ENCODE measurements around the gene DNAJC15. TPM values are rescaled to one million over a fixed set of nuclear protein-coding genes. Genes with fewer than 3 reads are reported as not detected.

DNAJC15 gene
- total RNA-seq, 1 experiment from 2014 or later, result 2.4 TPM

DNA sequence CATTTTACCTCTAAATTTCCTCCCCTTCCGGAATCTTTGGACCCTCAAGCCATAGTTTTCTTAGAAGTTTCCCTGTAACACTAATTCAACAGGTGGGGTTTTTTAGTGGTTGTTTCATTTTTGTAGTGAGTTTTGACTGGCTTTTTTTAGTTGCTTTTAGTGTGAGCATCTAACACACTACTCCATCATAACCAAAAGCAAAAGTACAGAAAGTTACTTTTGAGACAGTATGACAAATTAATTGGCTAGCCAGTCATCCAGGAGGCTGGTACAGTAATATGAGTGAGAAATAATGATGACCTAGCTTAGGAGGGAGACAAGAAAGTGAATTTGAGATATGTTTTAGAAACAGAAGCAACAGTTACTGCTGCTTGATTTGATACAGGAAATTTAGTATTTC lies 71.5 kb downstream of the DNAJC15 start:
- ChIA-PET POLR2A (ENCODE audit: low non-redundant PET) (no interaction called here), CTCF (no interaction called here)
- intact Hi-C loops (cut with micrococcal nuclease; ENCODE audit: unreplicated experiment), result no loop called here
- TF ChIP-seq EZH2 (IDR thresholded peaks at IDR 0.05; ENCODE audit: borderline replicate concordance, low read depth, low read length, poor library complexity, severe bottlenecking), result no peak
- TF ChIP-seq, protein P1, sequence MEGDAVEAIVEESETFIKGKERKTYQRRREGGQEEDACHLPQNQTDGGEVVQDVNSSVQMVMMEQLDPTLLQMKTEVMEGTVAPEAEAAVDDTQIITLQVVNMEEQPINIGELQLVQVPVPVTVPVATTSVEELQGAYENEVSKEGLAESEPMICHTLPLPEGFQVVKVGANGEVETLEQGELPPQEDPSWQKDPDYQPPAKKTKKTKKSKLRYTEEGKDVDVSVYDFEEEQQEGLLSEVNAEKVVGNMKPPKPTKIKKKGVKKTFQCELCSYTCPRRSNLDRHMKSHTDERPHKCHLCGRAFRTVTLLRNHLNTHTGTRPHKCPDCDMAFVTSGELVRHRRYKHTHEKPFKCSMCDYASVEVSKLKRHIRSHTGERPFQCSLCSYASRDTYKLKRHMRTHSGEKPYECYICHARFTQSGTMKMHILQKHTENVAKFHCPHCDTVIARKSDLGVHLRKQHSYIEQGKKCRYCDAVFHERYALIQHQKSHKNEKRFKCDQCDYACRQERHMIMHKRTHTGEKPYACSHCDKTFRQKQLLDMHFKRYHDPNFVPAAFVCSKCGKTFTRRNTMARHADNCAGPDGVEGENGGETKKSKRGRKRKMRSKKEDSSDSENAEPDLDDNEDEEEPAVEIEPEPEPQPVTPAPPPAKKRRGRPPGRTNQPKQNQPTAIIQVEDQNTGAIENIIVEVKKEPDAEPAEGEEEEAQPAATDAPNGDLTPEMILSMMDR (conservative IDR thresholded peaks at IDR 0.05; ENCODE audit: low read depth, low read length), result no peak
- DNase-seq (ENCODE audit: low spot score), result no peak
- Histone ChIP-seq H3K27me3 (replicated peaks; ENCODE audit: insufficient read depth, low read depth, low read length, poor library complexity) (no peaks in the 10 kb centered on the region), H3K4me1 (ENCODE audit: insufficient read depth, low read length, poor library complexity, severe bottlenecking) (no peaks in the 10 kb centered on the region), H3K36me3 (ENCODE audit: insufficient read depth, low read length, poor library complexity, severe bottlenecking) (no peaks in the 10 kb centered on the region), H3K27ac (ENCODE audit: low read depth, low read length, poor library complexity, severe bottlenecking) (no peak overlapping the region), H3K9me3 (ENCODE audit: low read depth, low read length, poor library complexity, severe bottlenecking) (no peaks in the 10 kb centered on the region), H3K4me3 (ENCODE audit: low read depth, low read length, poor library complexity, severe bottlenecking) (no peak overlapping the region)
- BruUV-seq (replicated peaks), result no TSS peak

DNA sequence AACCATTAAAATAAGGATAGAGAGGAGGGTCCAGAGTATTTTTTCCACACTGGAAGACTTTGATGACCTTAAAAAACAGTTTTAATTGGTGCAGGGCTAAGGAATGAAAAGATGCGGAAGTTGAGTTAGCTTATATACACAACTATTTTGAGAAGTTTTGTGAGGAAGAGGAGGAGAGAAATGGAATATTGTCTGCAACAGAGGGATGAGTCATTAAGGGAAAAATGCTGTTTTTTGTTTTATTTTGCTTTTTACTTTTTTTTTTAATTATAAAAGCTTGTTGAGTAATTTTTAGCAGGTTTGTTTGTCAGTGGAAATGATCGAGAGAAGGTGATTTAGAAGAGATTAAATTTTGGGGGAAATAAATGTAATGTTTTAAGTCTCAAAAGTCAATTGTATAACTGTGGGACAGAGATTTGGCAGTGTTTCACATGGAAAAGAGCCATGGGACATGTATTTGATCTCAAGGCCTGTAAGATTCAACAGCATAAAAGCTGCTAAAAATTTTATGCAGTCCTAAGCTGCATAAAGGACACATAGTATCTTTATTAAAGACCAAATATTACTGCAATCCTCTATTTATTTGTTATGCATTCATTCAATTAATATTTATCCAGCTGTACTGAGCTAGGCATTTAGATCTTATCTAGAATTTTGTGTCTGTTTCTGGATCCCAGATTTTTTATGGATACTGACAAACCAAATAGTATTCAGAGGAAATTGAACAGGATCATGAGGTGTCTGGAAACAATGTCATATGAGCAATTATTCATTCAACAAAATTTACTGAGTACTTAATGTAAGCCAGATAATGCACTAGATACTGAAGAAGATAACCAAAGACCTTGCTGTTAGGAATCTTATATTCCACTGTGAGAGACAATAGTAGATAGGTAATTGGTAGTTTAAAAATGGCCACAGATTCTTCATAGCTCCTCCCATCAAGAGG lies 72.7 kb downstream of the DNAJC15 start:
- POLR2A ChIA-PET (ENCODE audit: low non-redundant PET), result no interaction called here
- intact Hi-C loops (cut with micrococcal nuclease; ENCODE audit: unreplicated experiment), result no loop called here
- Histone ChIP-seq H3K27me3 (replicated peaks; ENCODE audit: insufficient read depth, low read depth, low read length, poor library complexity) (no peaks in the 10 kb centered on the region), H3K36me3 (ENCODE audit: insufficient read depth, low read length, poor library complexity, severe bottlenecking) (no peaks in the 10 kb centered on the region), H3K27ac (ENCODE audit: low read depth, low read length, poor library complexity, severe bottlenecking) (no peak overlapping the region), H3K4me1 (ENCODE audit: insufficient read depth, low read length, poor library complexity, severe bottlenecking) (no peaks in the 10 kb centered on the region), H3K9me3 (ENCODE audit: low read depth, low read length, poor library complexity, severe bottlenecking) (no peaks in the 10 kb centered on the region), H3K4me3 (ENCODE audit: low read depth, low read length, poor library complexity, severe bottlenecking) (no peak overlapping the region)
- no peak for DNase-seq (ENCODE audit: low spot score)
- BruUV-seq (replicated peaks), result no TSS peak
- CTCF ChIA-PET, result no interaction called here
- TF ChIP-seq EZH2 (IDR thresholded peaks at IDR 0.05; ENCODE audit: borderline replicate concordance, low read depth, low read length, poor library complexity, severe bottlenecking), result no peak
- TF ChIP-seq, protein P1 (conservative IDR thresholded peaks at IDR 0.05; ENCODE audit: low read depth, low read length), result no peak

DNA sequence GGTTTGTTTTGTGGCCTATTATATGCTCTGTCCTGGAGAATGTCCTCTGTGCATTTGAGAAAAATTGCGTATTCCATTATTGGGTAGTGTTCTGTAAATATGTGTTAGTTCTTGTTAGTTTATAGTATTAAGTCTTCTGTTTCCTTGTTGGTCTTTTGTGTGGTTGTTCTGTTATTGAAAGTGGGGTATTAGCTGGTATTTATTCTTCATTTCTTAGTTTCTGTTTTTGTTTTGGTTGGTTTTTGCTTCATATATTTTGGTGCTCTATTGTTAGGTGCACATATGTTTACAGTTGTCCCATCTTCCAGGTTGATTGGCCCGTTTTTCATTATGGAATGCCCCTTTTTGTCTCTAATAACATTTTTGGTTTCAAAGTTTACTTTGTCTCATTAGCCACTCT lies 77.3 kb downstream of the DNAJC15 start:
- no peak for DNase-seq (ENCODE audit: low spot score)
- no peak overlapping the region for H3K27ac ChIP-seq (ENCODE audit: low read depth, low read length, poor library complexity, severe bottlenecking)
- intact Hi-C loops (cut with micrococcal nuclease; ENCODE audit: unreplicated experiment), result no loop called here
- H3K36me3 ChIP-seq (ENCODE audit: insufficient read depth, low read length, poor library complexity, severe bottlenecking), result no peaks in the 10 kb centered on the region
- no peaks in the 10 kb centered on the region for H3K4me1 ChIP-seq (ENCODE audit: insufficient read depth, low read length, poor library complexity, severe bottlenecking)
- no peaks in the 10 kb centered on the region for H3K27me3 ChIP-seq (replicated peaks; ENCODE audit: insufficient read depth, low read depth, low read length, poor library complexity)
- no peak for TF ChIP-seq EZH2 (IDR thresholded peaks at IDR 0.05; ENCODE audit: borderline replicate concordance, low read depth, low read length, poor library complexity, severe bottlenecking)
- TF ChIP-seq, protein P1 (conservative IDR thresholded peaks at IDR 0.05; ENCODE audit: low read depth, low read length), result no peak
- CTCF ChIA-PET, result no interaction called here
- POLR2A ChIA-PET (ENCODE audit: low non-redundant PET), result no interaction called here
- no peaks in the 10 kb centered on the region for H3K9me3 ChIP-seq (ENCODE audit: low read depth, low read length, poor library complexity, severe bottlenecking)
- H3K4me3 ChIP-seq (ENCODE audit: low read depth, low read length, poor library complexity, severe bottlenecking), result no peak overlapping the region
- no TSS peak for BruUV-seq (replicated peaks)

All from A673 (cell line).